ENCODE measurements around the gene ITIH2.
"Not testable (repeated sequence)": the region's sequence is repeated elsewhere in the genome, so short reads cannot be mapped to it uniquely, and the experiment has no call there.

The ITIH2 gene

GRCh38 chr10:7703140-7703539 is at the start of gene ITIH2:
Gene ITIH2, plus strand, starts transcription at chr10:7703316. Its CDS starts 119 bp downstream, at chr10:7703435.
- DNase-seq: no peak

DNA sequence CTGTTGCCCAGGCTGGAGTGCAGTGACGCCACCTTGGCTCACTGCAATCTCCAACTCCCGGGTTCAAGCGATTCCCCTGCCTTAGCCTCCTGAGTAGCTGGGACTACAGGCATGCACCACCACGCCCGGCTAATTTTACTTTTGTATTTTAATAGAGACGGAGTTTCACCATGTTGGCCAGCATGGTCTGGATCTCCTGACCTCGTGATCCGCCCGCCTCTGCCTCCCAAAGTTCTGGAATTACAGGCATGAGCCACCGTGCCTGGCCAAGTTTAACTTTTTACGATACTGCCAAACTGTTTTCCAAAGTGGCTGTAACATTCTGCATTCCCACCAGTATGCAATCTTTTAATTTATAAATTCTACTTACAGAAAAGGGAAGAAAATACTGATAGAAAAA is 46.0 kb upstream of the ITIH2 start:
- DNase-seq: not testable (repeated sequence)

DNA sequence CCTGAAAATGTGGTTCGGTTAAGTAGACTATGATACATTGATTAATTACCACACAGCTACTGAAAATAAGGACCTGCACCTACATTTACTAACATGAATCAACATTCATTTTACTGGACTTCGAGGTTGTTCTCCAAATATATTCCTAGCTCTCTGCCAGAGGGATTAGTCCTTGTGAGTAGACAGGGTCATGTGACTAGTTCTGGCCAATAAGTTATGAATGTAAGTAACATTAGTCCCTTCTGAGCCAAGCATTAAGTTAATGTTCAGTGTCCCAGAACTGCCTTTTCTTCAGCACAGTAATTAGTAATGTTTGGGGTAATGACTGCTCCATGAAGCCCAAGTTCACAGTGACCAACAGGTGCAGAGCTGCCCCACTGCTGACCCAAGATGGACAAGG is 45.6 kb upstream of the ITIH2 start:
- no peak for DNase-seq

GRCh38 chr10:7659560-7659959 is 43.6 kb upstream of the ITIH2 start:
- no peak for DNase-seq

DNA sequence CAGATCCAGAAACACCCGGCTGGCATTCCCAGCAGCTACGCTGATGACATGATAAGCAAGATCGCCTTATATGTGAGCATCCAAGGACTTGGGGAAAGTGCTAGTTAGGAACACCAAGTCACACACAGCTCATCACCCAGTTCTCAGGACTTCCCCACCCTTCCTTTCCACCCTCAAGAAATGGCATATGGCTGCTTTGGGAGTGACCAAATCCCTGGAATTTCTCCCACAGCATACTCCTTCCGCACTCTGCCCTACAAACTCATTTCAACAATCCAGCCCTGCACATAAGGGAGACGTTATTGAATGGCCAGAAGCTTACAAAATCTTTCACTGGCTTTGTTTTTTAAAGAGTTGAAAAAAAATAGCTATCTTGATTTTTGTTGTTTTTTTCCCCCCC is 40.6 kb upstream of the ITIH2 start:
- no peak for DNase-seq

DNA sequence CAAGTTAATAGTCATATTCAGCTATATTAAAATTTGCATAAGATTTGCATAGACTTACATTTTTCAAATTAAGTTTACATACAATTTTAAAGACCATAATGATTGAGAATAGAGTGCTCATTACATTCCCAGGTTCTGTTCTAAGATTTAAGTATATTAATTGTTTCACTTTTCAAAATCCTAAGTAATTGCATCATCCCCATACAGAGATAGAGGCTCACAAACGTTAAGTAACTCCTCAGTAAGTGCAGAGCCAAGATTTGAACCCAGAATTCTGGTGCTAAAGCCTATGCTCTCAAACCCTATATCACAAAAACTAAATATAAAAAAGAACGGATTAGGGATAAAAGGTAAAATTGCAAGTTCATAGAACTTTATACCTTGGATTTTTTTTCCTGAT is 38.4 kb upstream of the ITIH2 start:
- no peak for DNase-seq

DNA sequence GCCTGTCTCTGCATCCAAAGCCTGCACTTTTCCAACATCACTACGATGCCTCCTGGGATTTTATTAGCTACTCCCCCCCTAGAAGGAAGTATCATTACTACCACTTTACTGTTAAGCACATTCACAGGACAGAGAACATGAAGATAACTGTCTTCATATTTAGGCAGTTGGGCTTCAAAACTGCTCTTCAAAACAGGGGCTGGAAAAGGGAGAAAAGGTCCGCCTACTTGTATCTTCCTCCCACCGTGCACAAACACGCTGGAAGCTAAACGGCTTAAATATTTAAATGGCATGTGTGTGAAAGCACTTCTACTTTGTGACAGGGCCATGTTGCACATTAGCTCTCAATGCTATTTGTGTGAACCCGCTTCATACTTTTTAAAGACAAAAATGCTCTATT is 37.3 kb upstream of the ITIH2 start:
- DNase-seq: no peak

- no peak for DNase-seq
Observed at GRCh38 chr10:7666253-7667023, 36.7 kb upstream of the ITIH2 start, which contains the start of gene ITIH5. Gene ITIH5, minus strand, starts transcription at chr10:7666966. Its CDS starts 74 bp downstream, at chr10:7666892.

DNA sequence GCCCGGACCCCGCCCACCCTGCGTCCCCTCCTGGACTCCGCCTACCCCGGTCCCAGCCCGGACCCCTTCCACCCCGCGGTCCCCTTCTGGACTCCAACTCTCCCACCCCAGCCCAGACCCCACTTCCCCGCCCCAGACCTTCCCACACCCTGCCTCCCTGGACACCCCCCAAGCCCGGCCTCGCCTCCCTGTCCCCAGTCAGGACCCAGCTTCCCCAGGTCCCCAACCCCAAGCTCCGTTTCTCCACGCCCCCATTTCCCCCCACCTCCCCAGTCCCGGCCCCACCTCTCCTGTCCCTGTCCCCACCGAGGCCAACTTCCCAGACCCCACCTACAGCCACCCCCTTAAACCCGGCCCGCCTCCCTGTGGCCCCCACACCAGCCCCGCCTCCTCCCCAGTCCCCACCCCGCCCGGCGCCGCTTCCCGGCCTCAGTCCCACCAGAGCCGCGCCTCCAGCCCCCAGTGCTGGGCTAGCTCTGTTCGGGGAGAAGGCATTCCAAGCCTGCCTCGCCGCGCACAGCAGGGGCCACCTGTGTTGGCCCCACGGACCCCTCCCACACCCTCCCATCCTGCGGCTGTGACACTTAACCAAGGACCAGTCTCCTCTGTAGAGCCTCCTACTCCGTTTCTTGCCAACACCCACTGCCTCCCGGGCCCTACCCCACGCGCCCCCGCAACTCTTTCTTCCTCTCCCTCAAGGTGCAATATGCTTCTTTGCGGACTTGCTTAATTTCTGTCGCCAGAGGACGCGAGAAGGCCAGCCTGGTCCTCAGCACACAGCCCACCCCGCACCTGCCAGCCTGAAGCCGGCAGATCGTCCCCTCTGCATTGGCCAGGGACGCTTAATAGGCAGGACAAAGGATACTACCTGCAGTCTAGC is 35.6 kb upstream of the ITIH2 start:
- DNase-seq: no peak

GRCh38 chr10:7670157-7670556 is 33.0 kb upstream of the ITIH2 start:
- DNase-seq: no peak

DNA sequence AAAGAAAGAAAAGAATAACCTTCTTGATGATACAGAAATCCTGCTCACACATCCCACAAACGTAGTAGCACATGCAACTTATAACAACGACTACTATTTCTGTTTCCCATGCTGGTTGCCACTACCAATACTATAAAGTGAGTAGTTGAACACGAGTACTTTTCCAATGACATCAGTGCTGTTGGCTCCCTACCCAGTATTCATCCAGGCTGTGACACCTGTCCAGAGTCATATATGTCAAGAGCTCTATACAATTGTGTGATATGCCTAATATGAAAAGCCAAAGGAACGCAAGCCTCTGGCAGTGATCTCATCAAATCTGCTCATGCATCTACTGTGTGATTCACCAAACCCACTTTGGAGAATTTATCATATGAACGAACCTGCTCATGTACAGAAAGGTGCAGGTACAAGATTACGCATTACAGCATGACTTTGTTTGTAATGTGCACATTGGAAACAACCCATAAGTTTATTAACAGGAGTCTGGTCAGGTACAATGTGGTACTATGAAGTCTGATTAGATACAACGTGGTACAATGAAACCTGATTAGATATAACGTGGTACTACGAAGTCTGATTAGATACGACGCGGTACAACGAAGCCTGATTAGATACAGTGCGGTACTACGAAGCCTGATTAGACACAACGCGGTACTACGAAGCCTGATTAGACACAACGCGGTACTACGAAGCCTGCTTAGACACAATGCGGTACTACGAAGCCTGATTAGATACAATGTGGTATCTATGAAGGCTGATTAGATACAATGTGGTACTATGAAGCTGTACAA is 30.6 kb upstream of the ITIH2 start:
- no peak for DNase-seq

DNA sequence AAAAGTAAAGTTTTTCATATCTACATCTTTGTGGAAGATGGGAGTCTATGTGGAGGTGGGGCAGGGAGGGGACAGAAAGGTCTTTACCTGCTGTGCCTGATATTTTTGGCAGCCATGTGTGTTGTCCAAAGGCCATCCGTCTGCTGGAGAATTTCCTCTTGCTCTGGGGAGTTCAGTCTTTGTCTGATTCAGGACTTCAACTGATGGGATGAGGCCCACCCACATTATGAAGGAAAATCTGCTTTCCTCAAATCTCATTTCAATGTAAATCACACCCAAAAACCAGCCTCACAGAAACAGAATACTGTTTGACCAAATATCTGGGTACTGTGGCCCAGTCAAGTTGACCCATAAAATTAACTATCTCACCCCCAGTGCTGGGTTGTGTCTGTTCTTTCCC is 23.9 kb upstream of the ITIH2 start:
- no peak for DNase-seq

GRCh38 chr10:7680078-7680477 is 23.0 kb upstream of the ITIH2 start:
- not testable (repeated sequence) for DNase-seq

- DNase-seq: peak; percentile 5 to 33
Observed at GRCh38 chr10:7686351-7687171, 16.6 kb upstream of the ITIH2 start.

DNA sequence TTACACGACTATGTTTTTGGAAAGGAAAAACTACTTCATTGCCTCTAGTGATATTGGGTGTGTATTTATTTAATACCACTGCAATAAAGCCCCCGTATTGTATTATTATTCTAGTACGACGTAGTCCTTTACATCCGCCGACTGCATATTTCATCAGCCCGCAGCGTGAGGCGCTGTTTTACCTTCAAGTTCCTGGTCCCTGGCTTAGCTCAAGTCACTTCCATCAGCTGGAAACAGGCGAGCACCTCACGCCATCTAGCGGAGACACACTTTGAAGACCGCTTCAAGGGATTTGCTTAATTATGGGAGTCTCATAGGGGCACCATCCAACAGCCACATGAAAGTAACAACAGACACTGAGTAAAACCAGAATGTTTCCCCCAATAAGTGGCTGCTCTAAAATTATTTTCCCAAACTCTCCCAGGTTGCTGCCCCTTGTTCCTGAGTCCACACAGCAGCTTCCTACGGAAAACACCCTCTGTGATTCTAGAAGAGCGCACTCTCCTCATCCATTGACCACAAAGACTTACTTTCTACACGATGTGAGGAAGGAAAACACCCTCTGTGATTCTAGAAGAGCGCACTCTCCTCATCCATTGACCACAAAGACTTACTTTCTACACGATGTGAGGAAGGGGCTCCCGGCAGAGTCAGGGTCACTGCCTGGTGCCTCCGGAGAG is 15.7 kb upstream of the ITIH2 start:
- DNase-seq: peak; percentile 92

DNA sequence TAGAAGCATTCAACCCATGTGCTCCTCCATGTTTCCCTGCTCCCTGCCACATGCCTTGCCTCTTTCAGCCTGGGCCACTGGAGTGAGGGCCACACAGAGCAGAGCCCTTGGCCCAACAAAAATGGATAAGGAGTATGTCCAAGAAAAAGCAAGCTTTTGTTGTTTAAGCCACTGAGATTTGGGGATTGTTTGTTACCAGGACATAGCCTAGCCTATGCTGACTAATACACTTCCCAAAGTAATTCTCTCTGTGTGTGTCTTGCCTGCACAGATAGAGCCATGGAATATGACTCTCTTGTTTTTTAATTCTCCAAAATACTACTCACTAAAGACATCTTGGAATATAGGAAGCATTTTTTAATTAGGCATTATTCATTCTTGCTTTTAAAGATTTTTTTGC is 13.5 kb upstream of the ITIH2 start:
- DNase-seq: no peak

GRCh38 chr10:7690885-7691597 is 12.1 kb upstream of the ITIH2 start:
- not testable (repeated sequence) for DNase-seq

- DNase-seq: not testable (repeated sequence)
Observed at GRCh38 chr10:7692368-7692767, 10.7 kb upstream of the ITIH2 start.

- DNase-seq: not testable (repeated sequence)
Observed at GRCh38 chr10:7693194-7693593, 9.9 kb upstream of the ITIH2 start.

GRCh38 chr10:7696545-7696944 is 6.6 kb upstream of the ITIH2 start:
- no peak for DNase-seq

GRCh38 chr10:7697426-7697825 is 5.7 kb upstream of the ITIH2 start:
- no peak for DNase-seq

Data from SHP77 (cell line).